Heart left ventricle (tissue), 16 donors: ENCODE data around the gene NBPF3. TPM values are rescaled to one million over a fixed set of nuclear protein-coding genes. Genes with fewer than 3 reads are reported as not detected.
A peak's percentile ranks its signal among the peaks of the same experiment; 100 is the strongest.

ENCODE experiments used
- ATAC-seq, 4 donors: fragments of 200-7000 bp; cut with Tn5 transposase; one replicate each; pipeline ENCODE4 v1.9.1; 2020 to 2022; ENCODE audit warnings: moderate library complexity in 4 of 4, mild to moderate bottlenecking in 3 of 4, moderate number of reproducible peaks in 1 of 4
- DNase-seq, 5 donors: peaks; one replicate each; pipeline ENCODE4 v3.0.0-alpha.2; 2020
- H3K27ac ChIP-seq, 12 donors: fragments of 200-600 bp; sonication (generic) in 4 of 12; one replicate each; pipeline versions ENCODE4 v1.5.0 to v1.8.0; 2016 to 2022; ENCODE audit warnings: mild to moderate bottlenecking in 2 of 12
- H3K27me3 ChIP-seq, 9 donors: fragments of 200-600 bp; sonication (generic) in 2 of 9; one replicate each; pipeline versions ENCODE4 v1.5.1 to v1.8.0; 2016 to 2022; ENCODE audit warnings: mild to moderate bottlenecking in 3 of 9
- H3K36me3 ChIP-seq, 9 donors: fragments of 200-600 bp; sonication (generic) in 2 of 9; one replicate each; pipeline versions ENCODE4 v1.5.0 to v1.8.0; 2018 to 2022; ENCODE audit warnings: mild to moderate bottlenecking in 2 of 9
- H3K4me1 ChIP-seq, 12 donors: fragments of 200-600 bp; sonication (generic) in 4 of 12; one replicate each; pipeline versions ENCODE4 v1.5.0 to v1.8.0; 2016 to 2022; ENCODE audit warnings: mild to moderate bottlenecking in 3 of 12
- H3K4me3 ChIP-seq, 12 donors: fragments of 200-600 bp; sonication (generic) in 4 of 12; one replicate each; pipeline versions ENCODE4 v1.5.0 to v1.8.0; 2017 to 2022; ENCODE audit warnings: mild to moderate bottlenecking in 9 of 12, moderate library complexity in 4 of 12
- H3K9me3 ChIP-seq, 12 donors: fragments of 200-600 bp; sonication (generic) in 4 of 12; one replicate each; pipeline versions ENCODE4 v1.5.0 to v1.8.0; 2016 to 2022; ENCODE audit warnings: mild to moderate bottlenecking in 1 of 12
- CTCF ChIP-seq, 12 donors: fragments of 200-600 bp; sonication (generic) in 4 of 12; IDR thresholded peaks; one replicate each; pipeline versions ENCODE4 v1.5.0 to v1.8.0; 2018 to 2022; ENCODE audit warnings: antibody characterized with exemption in 12 of 12, mild to moderate bottlenecking in 5 of 12
- POLR2A ChIP-seq, 2 donors: fragments of 450-650 bp; IDR thresholded peaks; one replicate each; pipeline ENCODE4 v1.6.1; 2017; ENCODE audit warnings: antibody characterized with exemption in 2 of 2, mild to moderate bottlenecking in 2 of 2, moderate library complexity in 2 of 2
- WGBS, 4 donors: extraction: QIAGEN DNeasy Blood & Tissue Kit in 2 of 4; methylation state at CpG; one replicate each; pipeline versions ENCODE4 v1.1.5 to v1.1.7; 2013 to 2018; 5-methylcytosine and 5-hydroxymethylcytosine counted together
- intact Hi-C, 10 donors: fragments of 100-400 bp; cut with DNase I; formaldehyde crosslinking; loops; one replicate each; pipeline versions ENCODE4 v1.11.1 to v1.14.2; 2022
- polyA plus RNA-seq, 2 donors: library from polyadenylated mRNA; stranded (reverse); fragments of 200-250 nt; gene quantifications; one replicate each; pipeline ENCODE4 v1.2.3, GENCODE V29; 2013
- total RNA-seq, 9 donors: library from RNA; depleted of rRNA in 2 of 9; stranded (reverse); fragments of >200 nt in 2 of 9; fragmentation: NEBNext Ultra II Directional in 3 of 9; extraction: Animal tissue kit (Norgen Biotek cat#: 25700) in 3 of 9; gene quantifications; one replicate each; pipeline versions ENCODE4 v1.1.0 to v1.2.4, GENCODE V29; 2016 to 2023
- donor health status: ischemic (EF 13 %, LVEDD 7.1; RV severe dilation, severe dysfunction).
- donor health status: healthy with polysubstance abuse.
- donor health status: DM: no; HTN: yes; CAD: no.
- donor health status: DM: no; HTN: no; CAD: no.
- donor health status: ischemic (EF 25% LVEDD 6.9; RV normal size, moderate dysfunction).
- donor health status: ischemic (EF 25% LVEDD 5.7; RV mildly dilated, moderate dysfunction).
- donor health status: healthy.
- donor health status: DM: yes; HTN: yes; CAD: no.
- donor health status: ischemic (EF 35%, LVEDD 5.7; RV mildly dilated, moderate dysfunction).
- donor health status: nonischemic (EF 11% LVEDD 7.7; RV severe dilation, severe dysfunction).
- donor health status: DM: yes; HTN: yes; CAD: no.
- donor health status: PGD.
- donor health status: ischemic (EF 29% LVEDD 5.4; RV normal size, mild dysfunction).
- donor health status: nonischemic (EF 23%, LVEDD 6.1; RV moderate dilation, normal function).

NBPF3 gene
- total and polyA plus RNA-seq, 11 donors: 1.1 to 7.3 (median 4.0) TPM

- TF ChIP-seq POLR2A (IDR thresholded peaks at IDR 0.05) (no peak), CTCF (IDR thresholded peaks at IDR 0.05) (no peak)
- DNase-seq (no peak), ATAC-seq (no peak)
- Histone ChIP-seq H3K27ac (peak overlapping the region in 6 of 12 donors; percentile 28 to 62 (median 52)), H3K9me3 (no peaks in the 10 kb centered on the region), H3K4me1 (peaks cover 0 to 39% (median 19%) of the 10 kb centered on the region in 12 donors), H3K4me3 (peak overlapping the region; percentile 30 to 60 (median 48)), H3K36me3 (no peaks in the 10 kb centered on the region), H3K27me3 (peaks cover 0 to 36% (median 7%) of the 10 kb centered on the region in 9 donors)
- WGBS, 4 donors: 56 to 66% (median 62%) methylated on average over 12 of the region's 12 CpGs
- intact Hi-C loops: loop anchor here in 4 of 10 donors (2.0 to 10.0 kb wide), 4 partner anchors 65 to 149 kb away; no protein-coding TSS in a partner anchor
These were observed 70.2 kb downstream of the NBPF3 start for GRCh38 chr1:21510113-21510493.

GRCh38 chr1:21510885-21511578 is 71.1 kb downstream of the NBPF3 start:
- peak overlapping the region in 4 of 12 donors; percentile 40 to 54 (median 49) for H3K27ac ChIP-seq
- H3K9me3 ChIP-seq: no peaks in the 10 kb centered on the region
- WGBS, 4 donors: 78 to 88% (median 81%) methylated on average over 9 of the region's 9 CpGs
- peaks cover 0 to 36% (median 7%) of the 10 kb centered on the region in 9 donors for H3K27me3 ChIP-seq
- intact Hi-C loops: loop anchor here in 4 of 10 donors (2.0 to 10.0 kb wide), 4 partner anchors 64 to 148 kb away; no protein-coding TSS in a partner anchor
- DNase-seq: no peak
- peaks cover 0 to 39% (median 19%) of the 10 kb centered on the region in 12 donors for H3K4me1 ChIP-seq
- H3K36me3 ChIP-seq: no peaks in the 10 kb centered on the region
- peak overlapping the region in 7 of 12 donors; percentile 34 to 60 (median 53) for H3K4me3 ChIP-seq
- ATAC-seq: no peak
- TF ChIP-seq POLR2A (IDR thresholded peaks at IDR 0.05): no peak
- no peak for TF ChIP-seq CTCF (IDR thresholded peaks at IDR 0.05)

- intact Hi-C loops: loop anchor here in 4 of 10 donors (2.0 to 10.0 kb wide), 4 partner anchors 63 to 147 kb away; no protein-coding TSS in a partner anchor
These were observed 71.9 kb downstream of the NBPF3 start for GRCh38 chr1:21511579-21512522.

More at GRCh38 chr1:21511579-21512522, 71.9 kb downstream of the NBPF3 start:
- Histone ChIP-seq H3K4me3 (no peak overlapping the region), H3K4me1 (peaks cover 0 to 39% (median 19%) of the 10 kb centered on the region in 12 donors), H3K27ac (peak overlapping the region in 5 of 12 donors; percentile 30 to 54 (median 47)), H3K27me3 (peaks cover 0 to 33% (median 7%) of the 10 kb centered on the region in 9 donors), H3K36me3 (no peaks in the 10 kb centered on the region), H3K9me3 (no peaks in the 10 kb centered on the region)
- ATAC-seq: peak; percentile 49 to 77 (median 62)
- peak in 4 of 5 donors; percentile 42 to 70 (median 60) for DNase-seq
- TF ChIP-seq CTCF (IDR thresholded peaks at IDR 0.05) (no peak), POLR2A (IDR thresholded peaks at IDR 0.05) (no peak)
- WGBS, 4 donors: 66 to 72% (median 72%) methylated on average over 9 to 11 of the region's 11 CpGs
